NCI-H510A treated with DMSO at 0.1 percent for 48 hours (cell line): ENCODE measurements around the gene FAM171A1.
"Not testable (repeated sequence)": the region's sequence is repeated elsewhere in the genome, so short reads cannot be mapped to it uniquely, and the experiment has no call there.

Experiments used
- DNase-seq: peaks from one replicate; lab custom pipeline; 2025; lab: John Stamatoyannopoulos, UW

Gene FAM171A1

GRCh38 chr10:15344256-15344875 lies 26.7 kb downstream of the FAM171A1 start:
- no peak for DNase-seq

GRCh38 chr10:15342970-15343369 lies 28.1 kb downstream of the FAM171A1 start:
- no peak for DNase-seq

GRCh38 chr10:15341502-15342128 lies 29.5 kb downstream of the FAM171A1 start:
- no peak for DNase-seq

- no peak for DNase-seq
These were observed 31.2 kb downstream of the FAM171A1 start for GRCh38 chr10:15339892-15340291.

GRCh38 chr10:15337441-15337923 lies 33.6 kb downstream of the FAM171A1 start:
- DNase-seq: not testable (repeated sequence)

- DNase-seq: no peak
These were observed 34.9 kb downstream of the FAM171A1 start for GRCh38 chr10:15336211-15336610.

GRCh38 chr10:15335508-15335907 lies 35.6 kb downstream of the FAM171A1 start:
- DNase-seq: no peak

GRCh38 chr10:15334650-15335323 lies 36.3 kb downstream of the FAM171A1 start:
- no peak for DNase-seq

GRCh38 chr10:15333909-15334649 lies 37.0 kb downstream of the FAM171A1 start:
- no peak for DNase-seq

GRCh38 chr10:15333181-15333580 lies 37.9 kb downstream of the FAM171A1 start:
- DNase-seq: not testable (repeated sequence)

- DNase-seq: no peak
These were observed 39.6 kb downstream of the FAM171A1 start for GRCh38 chr10:15331461-15331860.

GRCh38 chr10:15329437-15329836 lies 41.7 kb downstream of the FAM171A1 start:
- DNase-seq: no peak

GRCh38 chr10:15325944-15326284 lies 45.2 kb downstream of the FAM171A1 start:
- DNase-seq: no peak

GRCh38 chr10:15325243-15325943 lies 45.7 kb downstream of the FAM171A1 start:
- DNase-seq: no peak

GRCh38 chr10:15324611-15325010 lies 46.5 kb downstream of the FAM171A1 start:
- DNase-seq: no peak

- no peak for DNase-seq
These were observed 47.0 kb downstream of the FAM171A1 start for GRCh38 chr10:15324113-15324512.

- no peak for DNase-seq
These were observed 48.7 kb downstream of the FAM171A1 start for GRCh38 chr10:15322356-15322755.

GRCh38 chr10:15321431-15322341 lies 49.4 kb downstream of the FAM171A1 start:
- no peak for DNase-seq

GRCh38 chr10:15320522-15321203 lies 50.4 kb downstream of the FAM171A1 start:
- DNase-seq: no peak

GRCh38 chr10:15320118-15320517 lies 51.0 kb downstream of the FAM171A1 start:
- no peak for DNase-seq
